Loucy (cell line): ENCODE data around the gene CTNND2.
"Not testable (repeated sequence)": the region's sequence is repeated elsewhere in the genome, so short reads cannot be mapped to it uniquely, and the experiment has no call there.

Experiments used
- CTCF ChIP-seq: fragments of 200-600 bp; sonication (generic); conservative IDR thresholded peaks from 2 replicates; pipeline ENCODE4 v1.5.1; 2014; ENCODE audit warnings: mild to moderate bottlenecking, antibody characterized with exemption, low read length
- EZH2phosphoT487 ChIP-seq: fragments of 200-600 bp; IDR thresholded peaks from 2 replicates; pipeline ENCODE4 v1.6.1; 2018; ENCODE audit warnings: antibody characterized with exemption, mild to moderate bottlenecking, moderate library complexity, borderline replicate concordance

DNA sequence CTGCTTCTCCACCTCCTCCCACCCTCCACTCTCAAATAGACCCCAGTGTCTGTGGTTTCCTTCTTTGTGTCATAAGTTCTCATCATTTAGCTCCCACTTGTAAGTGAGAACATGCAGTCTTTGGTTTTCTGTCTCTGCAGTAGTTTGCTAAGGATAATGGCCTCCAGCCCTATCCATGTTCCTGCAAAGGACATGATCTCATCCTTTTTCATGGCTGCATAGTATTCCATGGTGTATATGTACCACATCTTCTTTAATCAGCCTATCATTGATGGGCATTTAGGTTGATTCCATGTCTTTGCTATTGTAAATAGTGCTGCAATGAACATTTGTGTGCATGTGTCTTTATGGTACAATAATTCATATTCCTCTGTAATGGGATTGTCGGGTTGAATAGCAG lies 489.5 kb downstream of the CTNND2 start:
- TF ChIP-seq CTCF, EZH2phosphoT487: not testable (repeated sequence)
